Neural cell (in vitro differentiated cells): ENCODE results near the gene KCNJ6. TPM values are rescaled to one million over a fixed set of nuclear protein-coding genes. Genes with fewer than 3 reads are reported as not detected.

Experiments used
- H2AFZ ChIP-seq: fragments of 200-600, 300-800 bp; sonication (generic), shearing (Covaris generic); 2 replicates; pipeline ENCODE4 v1.6.0; 2014; ENCODE audit warnings: low read depth, mild to moderate bottlenecking, antibody characterized with exemption, low read length, moderate library complexity
- H3F3A ChIP-seq: fragments of 200-600 bp; shearing (Covaris generic); 2 replicates; pipeline ENCODE4 v1.6.1; 2016; ENCODE audit warnings: mild to moderate bottlenecking, moderate library complexity, mixed read lengths, antibody characterized with exemption, low read length; ENCODE audit not compliant: insufficient read depth, poor library complexity, severe bottlenecking
- H3K27ac ChIP-seq: fragments of 200-600, 300-800 bp; sonication (generic), shearing (Covaris generic); 2 replicates; pipeline ENCODE4 v1.5.1; 2014; ENCODE audit warnings: mild to moderate bottlenecking, low read length, moderate library complexity
- H3K27me3 ChIP-seq: fragments of 300-800, 200-600 bp; sonication (generic), shearing (Covaris generic); 2 replicates; pipeline ENCODE4 v1.6.0; 2014; ENCODE audit warnings: mild to moderate bottlenecking, low read depth, low read length, moderate library complexity; ENCODE audit not compliant: insufficient read depth
- H3K36me3 ChIP-seq: fragments of 300-800, 200-600 bp; sonication (generic), shearing (Covaris generic); 2 replicates; pipeline ENCODE4 v1.5.1; 2014; ENCODE audit warnings: mild to moderate bottlenecking, antibody characterized with exemption, low read length, moderate library complexity; ENCODE audit not compliant: insufficient read depth
- H3K4me2 ChIP-seq: fragments of 300-800, 200-600 bp; sonication (generic), shearing (Covaris generic); 2 replicates; pipeline ENCODE4 v1.6.0; 2014; ENCODE audit warnings: mild to moderate bottlenecking, low read length
- H3K4me3 ChIP-seq: fragments of 300-800, 200-600 bp; sonication (generic), shearing (Covaris generic); 2 replicates; pipeline ENCODE4 v1.5.1; 2014; ENCODE audit warnings: mild to moderate bottlenecking, low read length, moderate library complexity
- H3K79me2 ChIP-seq: fragments of 200-600 bp; shearing (Covaris generic); replicated peaks from 2 replicates; pipeline ENCODE4 v1.6.0; 2014; ENCODE audit warnings: mild to moderate bottlenecking, low read length, moderate library complexity; ENCODE audit not compliant: insufficient read depth
- H3K9ac ChIP-seq: fragments of 300-800, 200-600 bp; sonication (generic), shearing (Covaris generic); 2 replicates; pipeline ENCODE4 v1.6.1; 2016; ENCODE audit warnings: mild to moderate bottlenecking, low read length, mixed read lengths
- H3K9me2 ChIP-seq: fragments of 200-600 bp; shearing (Covaris generic); 2 replicates; pipeline ENCODE4 v1.6.1; 2016; ENCODE audit warnings: mild to moderate bottlenecking, low read length, mixed read lengths; ENCODE audit not compliant: insufficient read depth
- H3K9me3 ChIP-seq: fragments of 200-600, 300-800 bp; sonication (generic), shearing (Covaris generic); 2 replicates; pipeline ENCODE4 v1.6.1; 2016; ENCODE audit warnings: mild to moderate bottlenecking, mixed run types, low read length, moderate library complexity, mixed read lengths
- H4K20me1 ChIP-seq: fragments of 200-600 bp; shearing (Covaris generic); 2 replicates; pipeline ENCODE4 v1.6.1; 2016; ENCODE audit warnings: mild to moderate bottlenecking, mixed run types; ENCODE audit not compliant: insufficient read depth
- EP300 ChIP-seq: fragments of 450-650 bp; conservative IDR thresholded peaks from 2 replicates; pipeline ENCODE4 v1.6.1; 2014; ENCODE audit warnings: antibody characterized with exemption, mild to moderate bottlenecking, moderate library complexity; ENCODE audit not compliant: poor library complexity, severe bottlenecking
- EZH2 ChIP-seq: fragments of 200-600, 300-800 bp; shearing (Covaris generic), sonication (generic); IDR thresholded peaks from 2 replicates; pipeline ENCODE4 v1.6.1; 2014; ENCODE audit warnings: antibody characterized with exemption, low read length, borderline replicate concordance, mild to moderate bottlenecking; ENCODE audit not compliant: insufficient read depth, poor library complexity, severe bottlenecking
- MXI1 ChIP-seq: fragments of 450-650 bp; conservative IDR thresholded peaks from 2 replicates; pipeline ENCODE4 v1.6.1; 2014; ENCODE audit warnings: antibody characterized with exemption, mild to moderate bottlenecking; ENCODE audit not compliant: poor library complexity, severe bottlenecking
- POLR2AphosphoS5 ChIP-seq: IDR thresholded peaks from 2 replicates; pipeline ENCODE4 v1.6.1; 2012
- RAD21 ChIP-seq: fragments of 450-650 bp; conservative IDR thresholded peaks from 2 replicates; pipeline ENCODE4 v1.6.1; 2014; ENCODE audit warnings: antibody characterized with exemption, mild to moderate bottlenecking, moderate library complexity
- SMC3 ChIP-seq: fragments of 450-650 bp; conservative IDR thresholded peaks from 2 replicates; pipeline ENCODE4 v1.6.1; 2014; ENCODE audit warnings: antibody characterized with exemption, mild to moderate bottlenecking, moderate library complexity; ENCODE audit not compliant: poor library complexity
- TAF1 ChIP-seq: IDR thresholded peaks from 2 replicates; pipeline ENCODE4 v1.6.1; 2012; ENCODE audit warnings: low read depth
- polyA plus RNA-seq: library from polyadenylated mRNA; depleted of rRNA; stranded (reverse); fragments of >200 nt; gene quantifications from 2 replicates; pipeline ENCODE4 v1.2.3, GENCODE V29; 2014
- TF ChIP-seq, protein P1 (sequence below): fragments of 450-650 bp; IDR thresholded peaks from 2 replicates; pipeline ENCODE4 v1.5.1; 2014; ENCODE audit warnings: antibody characterized with exemption, mild to moderate bottlenecking, moderate library complexity; ENCODE audit not compliant: poor library complexity, severe bottlenecking
- TF ChIP-seq, protein P2 (sequence below): IDR thresholded peaks from 2 replicates; pipeline ENCODE4 v1.6.1; 2012; ENCODE audit warnings: borderline replicate concordance

The KCNJ6 gene
- polyA plus RNA-seq, 1 donor from 2014 or later = 1.7 TPM

DNA sequence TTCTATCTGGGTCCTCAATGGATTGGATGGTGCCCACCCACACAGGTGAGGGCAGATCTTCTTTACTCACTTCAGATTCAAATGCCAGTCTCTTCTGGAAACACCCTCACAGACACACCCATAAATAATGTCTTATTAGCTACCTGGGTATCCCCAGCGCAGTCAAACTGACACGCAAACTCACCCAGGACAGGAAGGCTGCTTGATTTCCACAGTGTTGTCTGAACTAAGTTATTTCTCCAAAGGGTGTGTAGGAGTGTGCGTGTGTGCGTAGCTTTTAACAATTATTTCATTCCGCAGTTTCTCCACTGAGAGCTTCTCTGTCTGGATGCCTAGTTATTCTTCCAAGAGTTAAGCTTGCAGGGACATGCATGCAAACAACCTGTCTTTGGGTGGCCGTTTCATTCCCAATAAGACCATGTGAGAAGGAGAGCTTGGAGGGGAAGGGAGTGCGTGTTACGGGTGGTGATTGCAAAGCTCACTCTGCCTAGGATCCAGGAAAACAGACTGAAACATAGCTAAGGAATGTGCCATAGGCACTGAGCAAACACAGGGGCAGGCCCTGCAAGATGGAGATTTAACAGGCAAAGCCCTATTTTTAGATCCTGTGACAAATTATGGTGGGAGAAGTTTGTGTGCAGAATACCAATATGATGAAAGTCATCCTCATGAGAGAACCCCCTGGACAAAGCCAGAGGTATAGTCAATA is 280.0 kb downstream of the KCNJ6 start:
- no peak overlapping the region for H3K9ac ChIP-seq
- no peaks in the 10 kb centered on the region for H4K20me1 ChIP-seq
- H3F3A ChIP-seq = no peaks in the 10 kb centered on the region
- no peak for TF ChIP-seq EP300
- TF ChIP-seq, protein P1, sequence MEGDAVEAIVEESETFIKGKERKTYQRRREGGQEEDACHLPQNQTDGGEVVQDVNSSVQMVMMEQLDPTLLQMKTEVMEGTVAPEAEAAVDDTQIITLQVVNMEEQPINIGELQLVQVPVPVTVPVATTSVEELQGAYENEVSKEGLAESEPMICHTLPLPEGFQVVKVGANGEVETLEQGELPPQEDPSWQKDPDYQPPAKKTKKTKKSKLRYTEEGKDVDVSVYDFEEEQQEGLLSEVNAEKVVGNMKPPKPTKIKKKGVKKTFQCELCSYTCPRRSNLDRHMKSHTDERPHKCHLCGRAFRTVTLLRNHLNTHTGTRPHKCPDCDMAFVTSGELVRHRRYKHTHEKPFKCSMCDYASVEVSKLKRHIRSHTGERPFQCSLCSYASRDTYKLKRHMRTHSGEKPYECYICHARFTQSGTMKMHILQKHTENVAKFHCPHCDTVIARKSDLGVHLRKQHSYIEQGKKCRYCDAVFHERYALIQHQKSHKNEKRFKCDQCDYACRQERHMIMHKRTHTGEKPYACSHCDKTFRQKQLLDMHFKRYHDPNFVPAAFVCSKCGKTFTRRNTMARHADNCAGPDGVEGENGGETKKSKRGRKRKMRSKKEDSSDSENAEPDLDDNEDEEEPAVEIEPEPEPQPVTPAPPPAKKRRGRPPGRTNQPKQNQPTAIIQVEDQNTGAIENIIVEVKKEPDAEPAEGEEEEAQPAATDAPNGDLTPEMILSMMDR = no peak
- TF ChIP-seq TAF1 = no peak
- no peak for TF ChIP-seq MXI1
- TF ChIP-seq SMC3 = no peak
- TF ChIP-seq EZH2 = no peak
- TF ChIP-seq, protein P2, sequence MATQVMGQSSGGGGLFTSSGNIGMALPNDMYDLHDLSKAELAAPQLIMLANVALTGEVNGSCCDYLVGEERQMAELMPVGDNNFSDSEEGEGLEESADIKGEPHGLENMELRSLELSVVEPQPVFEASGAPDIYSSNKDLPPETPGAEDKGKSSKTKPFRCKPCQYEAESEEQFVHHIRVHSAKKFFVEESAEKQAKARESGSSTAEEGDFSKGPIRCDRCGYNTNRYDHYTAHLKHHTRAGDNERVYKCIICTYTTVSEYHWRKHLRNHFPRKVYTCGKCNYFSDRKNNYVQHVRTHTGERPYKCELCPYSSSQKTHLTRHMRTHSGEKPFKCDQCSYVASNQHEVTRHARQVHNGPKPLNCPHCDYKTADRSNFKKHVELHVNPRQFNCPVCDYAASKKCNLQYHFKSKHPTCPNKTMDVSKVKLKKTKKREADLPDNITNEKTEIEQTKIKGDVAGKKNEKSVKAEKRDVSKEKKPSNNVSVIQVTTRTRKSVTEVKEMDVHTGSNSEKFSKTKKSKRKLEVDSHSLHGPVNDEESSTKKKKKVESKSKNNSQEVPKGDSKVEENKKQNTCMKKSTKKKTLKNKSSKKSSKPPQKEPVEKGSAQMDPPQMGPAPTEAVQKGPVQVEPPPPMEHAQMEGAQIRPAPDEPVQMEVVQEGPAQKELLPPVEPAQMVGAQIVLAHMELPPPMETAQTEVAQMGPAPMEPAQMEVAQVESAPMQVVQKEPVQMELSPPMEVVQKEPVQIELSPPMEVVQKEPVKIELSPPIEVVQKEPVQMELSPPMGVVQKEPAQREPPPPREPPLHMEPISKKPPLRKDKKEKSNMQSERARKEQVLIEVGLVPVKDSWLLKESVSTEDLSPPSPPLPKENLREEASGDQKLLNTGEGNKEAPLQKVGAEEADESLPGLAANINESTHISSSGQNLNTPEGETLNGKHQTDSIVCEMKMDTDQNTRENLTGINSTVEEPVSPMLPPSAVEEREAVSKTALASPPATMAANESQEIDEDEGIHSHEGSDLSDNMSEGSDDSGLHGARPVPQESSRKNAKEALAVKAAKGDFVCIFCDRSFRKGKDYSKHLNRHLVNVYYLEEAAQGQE = no peak
- TF ChIP-seq RAD21 = no peak
- TF ChIP-seq POLR2AphosphoS5 = no peak
- H3K79me2 ChIP-seq = no peaks in the 10 kb centered on the region
- H3K9me2 ChIP-seq = no peaks in the 10 kb centered on the region
- H3K4me2 ChIP-seq = no peak overlapping the region
- H3K4me3 ChIP-seq = no peak overlapping the region
- no peaks in the 10 kb centered on the region for H3K36me3 ChIP-seq
- H3K27ac ChIP-seq = no peak overlapping the region
- no peaks in the 10 kb centered on the region for H3K27me3 ChIP-seq
- H3K9me3 ChIP-seq = no peaks in the 10 kb centered on the region
- H2AFZ ChIP-seq = no peak overlapping the region

GRCh38 chr21:37631319-37632117 is 284.7 kb downstream of the KCNJ6 start:
- no peaks in the 10 kb centered on the region for H3K9me3 ChIP-seq
- no peak overlapping the region for H2AFZ ChIP-seq
- H3K27me3 ChIP-seq = no peaks in the 10 kb centered on the region
- H4K20me1 ChIP-seq = no peaks in the 10 kb centered on the region
- H3K4me2 ChIP-seq = no peak overlapping the region
- no peaks in the 10 kb centered on the region for H3K36me3 ChIP-seq
- H3K79me2 ChIP-seq = no peaks in the 10 kb centered on the region
- no peak overlapping the region for H3K9ac ChIP-seq
- H3K4me3 ChIP-seq = no peak overlapping the region
- no peak overlapping the region for H3K27ac ChIP-seq
- no peak for TF ChIP-seq POLR2AphosphoS5
- no peak for TF ChIP-seq TAF1
- no peak for TF ChIP-seq EZH2
- TF ChIP-seq SMC3 = no peak
- TF ChIP-seq, protein P1 = no peak
- TF ChIP-seq RAD21 = no peak
- no peak for TF ChIP-seq EP300
- no peak for TF ChIP-seq MXI1
- TF ChIP-seq, protein P2 = no peak
- H3K9me2 ChIP-seq = no peaks in the 10 kb centered on the region
- no peaks in the 10 kb centered on the region for H3F3A ChIP-seq
